HG02763 (cell line): Measurements from ENCODE around the gene MAP3K13.

Experiments
- ATAC-seq: cut with Tn5 transposase; IDR thresholded peaks from one replicate; pipeline ENCODE4 v1.9.1; 2021; ENCODE audit warnings: mild to moderate bottlenecking, moderate library complexity; ENCODE audit not compliant: unreplicated experiment

The MAP3K13 gene, protein sequence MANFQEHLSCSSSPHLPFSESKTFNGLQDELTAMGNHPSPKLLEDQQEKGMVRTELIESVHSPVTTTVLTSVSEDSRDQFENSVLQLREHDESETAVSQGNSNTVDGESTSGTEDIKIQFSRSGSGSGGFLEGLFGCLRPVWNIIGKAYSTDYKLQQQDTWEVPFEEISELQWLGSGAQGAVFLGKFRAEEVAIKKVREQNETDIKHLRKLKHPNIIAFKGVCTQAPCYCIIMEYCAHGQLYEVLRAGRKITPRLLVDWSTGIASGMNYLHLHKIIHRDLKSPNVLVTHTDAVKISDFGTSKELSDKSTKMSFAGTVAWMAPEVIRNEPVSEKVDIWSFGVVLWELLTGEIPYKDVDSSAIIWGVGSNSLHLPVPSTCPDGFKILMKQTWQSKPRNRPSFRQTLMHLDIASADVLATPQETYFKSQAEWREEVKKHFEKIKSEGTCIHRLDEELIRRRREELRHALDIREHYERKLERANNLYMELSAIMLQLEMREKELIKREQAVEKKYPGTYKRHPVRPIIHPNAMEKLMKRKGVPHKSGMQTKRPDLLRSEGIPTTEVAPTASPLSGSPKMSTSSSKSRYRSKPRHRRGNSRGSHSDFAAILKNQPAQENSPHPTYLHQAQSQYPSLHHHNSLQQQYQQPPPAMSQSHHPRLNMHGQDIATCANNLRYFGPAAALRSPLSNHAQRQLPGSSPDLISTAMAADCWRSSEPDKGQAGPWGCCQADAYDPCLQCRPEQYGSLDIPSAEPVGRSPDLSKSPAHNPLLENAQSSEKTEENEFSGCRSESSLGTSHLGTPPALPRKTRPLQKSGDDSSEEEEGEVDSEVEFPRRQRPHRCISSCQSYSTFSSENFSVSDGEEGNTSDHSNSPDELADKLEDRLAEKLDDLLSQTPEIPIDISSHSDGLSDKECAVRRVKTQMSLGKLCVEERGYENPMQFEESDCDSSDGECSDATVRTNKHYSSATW

DNA sequence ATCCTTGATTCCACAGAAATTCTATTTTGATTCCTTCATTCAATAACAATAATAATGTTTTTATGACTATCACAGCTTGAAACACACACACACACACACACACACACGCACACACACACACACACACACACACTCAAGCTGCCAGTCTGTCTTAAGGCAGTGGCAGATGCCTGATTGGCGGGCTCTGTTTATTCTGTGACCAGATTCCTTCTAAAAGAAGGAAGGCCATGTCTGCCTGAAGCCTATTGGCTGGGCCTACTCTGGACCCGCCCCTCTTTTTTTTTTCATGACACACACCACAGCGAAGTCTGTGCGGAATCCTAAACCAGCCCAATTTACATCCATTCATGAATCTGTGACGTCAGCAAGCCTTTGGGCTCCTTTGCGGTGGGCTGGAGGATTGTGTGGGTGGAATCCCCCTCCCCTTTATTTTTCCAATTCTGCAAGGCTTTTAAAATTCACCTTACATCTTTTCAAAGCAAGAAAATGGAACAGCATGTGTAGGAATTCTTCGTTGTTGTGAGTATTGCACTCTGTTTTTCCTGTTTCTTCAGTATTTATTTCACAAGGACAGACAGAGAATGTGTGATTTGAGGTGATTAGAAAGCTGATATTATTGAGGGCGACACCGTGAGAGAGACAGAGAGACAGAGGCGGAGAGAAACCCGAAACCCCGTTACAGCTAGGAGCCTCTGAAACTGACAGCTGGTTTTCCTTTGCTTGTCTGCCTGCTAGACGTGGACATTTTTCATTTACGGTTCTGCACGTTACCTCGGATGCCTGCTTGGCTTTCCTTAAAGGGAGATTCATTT lies at the start of gene MAP3K13:
MAP3K13 (plus strand) TSS at position 287 of the 812 bp plus-strand sequence. CDS start 65,446 bp downstream, outside the sequence.
- ATAC-seq, result peak; percentile 93

DNA sequence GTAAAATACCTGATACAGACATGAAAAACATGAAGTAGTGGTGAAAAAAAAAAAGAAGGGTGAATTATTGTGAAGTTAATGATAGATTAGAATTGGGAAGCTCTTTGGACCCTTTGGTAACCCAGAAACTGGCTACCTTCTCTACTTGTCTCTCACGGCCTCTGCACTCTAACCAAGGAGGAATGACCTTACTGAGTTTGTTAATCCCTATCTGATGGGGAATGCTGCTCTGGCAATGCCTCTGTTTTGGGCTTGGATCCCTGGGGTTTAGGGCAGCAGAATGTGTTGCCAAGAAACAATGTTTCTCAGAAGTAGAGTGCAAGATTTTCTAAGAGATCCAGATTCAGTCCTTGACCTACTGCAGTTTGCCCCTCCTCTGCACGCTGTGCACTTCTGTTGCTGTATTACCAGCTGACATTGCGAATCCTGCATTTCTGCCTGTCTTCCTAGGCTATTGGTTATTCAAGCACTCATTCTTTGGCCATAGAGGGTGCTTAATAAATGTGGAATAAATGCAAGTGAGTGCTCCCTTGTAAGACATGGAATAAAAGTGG lies 49.2 kb upstream of the MAP3K13 start:
- ATAC-seq, result no peak

DNA sequence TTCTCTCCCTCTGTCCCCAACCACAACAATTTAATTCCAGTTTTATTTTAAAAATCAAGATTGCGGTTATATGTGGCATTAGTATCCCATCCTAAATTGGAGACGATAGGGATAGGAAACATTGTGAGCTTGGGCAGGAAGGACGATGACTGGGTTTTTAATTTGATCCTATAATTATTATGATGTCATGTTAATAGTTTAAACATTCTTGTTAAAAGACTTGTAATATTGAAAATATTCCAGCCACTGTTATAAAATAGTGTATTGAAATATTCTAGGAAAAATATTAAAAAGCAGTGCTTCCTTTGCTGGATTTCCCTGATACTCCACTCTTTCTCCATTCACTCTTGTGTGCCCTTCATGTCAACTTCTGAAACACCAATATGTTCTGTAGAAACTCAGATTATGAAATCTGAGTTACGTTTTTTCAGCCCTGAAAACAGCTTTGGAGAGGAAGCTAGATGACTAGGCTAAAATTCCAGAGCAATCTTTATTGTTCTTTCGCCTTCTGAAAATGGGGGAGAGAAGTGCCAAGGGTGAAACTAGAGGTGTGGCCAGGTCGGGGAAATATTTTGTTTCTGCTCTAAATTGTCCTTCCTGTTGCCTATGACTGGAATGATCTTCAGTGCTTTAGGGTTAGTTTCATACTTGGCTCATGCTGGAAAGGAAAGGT lies 46.1 kb upstream of the MAP3K13 start:
- no peak for ATAC-seq

DNA sequence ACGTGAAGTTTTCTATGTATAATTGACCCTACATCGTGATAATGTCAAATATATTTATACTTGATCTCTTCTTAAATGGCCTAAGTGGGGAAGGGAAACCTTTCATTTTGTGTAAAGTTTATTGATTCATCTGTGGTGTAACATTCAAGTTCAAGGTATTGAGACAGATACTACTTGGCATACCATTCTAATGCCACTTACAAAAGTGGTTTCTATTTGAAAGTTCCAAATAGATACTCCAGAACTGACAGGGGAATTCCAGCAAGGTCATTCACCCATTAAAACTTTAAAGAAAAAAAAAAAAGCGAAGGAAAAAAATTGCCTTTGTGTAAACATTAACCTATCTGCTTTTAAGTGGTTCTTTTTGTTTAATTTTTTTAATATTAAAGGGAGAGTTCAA lies 45.3 kb upstream of the MAP3K13 start:
- ATAC-seq, result no peak

DNA sequence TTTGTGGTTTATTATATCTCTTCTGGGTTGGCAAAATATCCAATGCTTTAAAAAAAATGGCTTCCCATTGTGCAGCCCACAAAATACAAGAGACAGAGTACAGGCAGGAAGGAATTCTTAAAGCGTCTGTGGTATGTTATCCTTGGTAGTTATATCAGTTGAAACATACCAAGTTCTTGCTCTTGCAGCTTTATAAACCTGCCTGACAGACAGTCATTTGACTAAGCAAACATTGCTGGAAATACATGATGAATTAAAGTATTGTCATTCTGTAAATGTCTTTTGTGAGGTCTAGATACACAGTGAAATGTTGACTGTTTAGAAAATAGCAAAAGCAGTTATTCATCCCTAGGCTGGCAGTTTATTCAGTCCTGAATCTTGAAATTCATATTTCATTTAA lies 44.8 kb upstream of the MAP3K13 start:
- ATAC-seq, result no peak

DNA sequence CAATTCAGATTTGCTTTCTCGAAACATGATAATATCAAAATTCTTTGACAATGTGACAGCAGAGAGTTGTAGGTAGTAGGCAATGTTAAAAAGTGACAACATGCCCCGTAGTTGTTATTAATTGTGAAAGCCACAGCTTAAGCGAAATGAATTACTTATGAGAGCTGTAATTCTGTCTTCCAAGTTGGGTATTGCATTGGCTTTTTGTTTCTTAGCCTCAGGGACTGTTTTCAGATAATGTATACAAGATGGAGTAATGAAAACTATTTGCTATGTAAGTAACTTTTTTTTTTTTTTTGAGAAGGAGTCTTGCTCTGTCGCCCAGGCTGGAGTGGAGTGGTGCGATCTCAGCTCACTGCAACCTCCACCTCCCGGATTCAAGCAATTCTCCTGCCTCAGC lies 43.1 kb upstream of the MAP3K13 start:
- no peak for ATAC-seq

DNA sequence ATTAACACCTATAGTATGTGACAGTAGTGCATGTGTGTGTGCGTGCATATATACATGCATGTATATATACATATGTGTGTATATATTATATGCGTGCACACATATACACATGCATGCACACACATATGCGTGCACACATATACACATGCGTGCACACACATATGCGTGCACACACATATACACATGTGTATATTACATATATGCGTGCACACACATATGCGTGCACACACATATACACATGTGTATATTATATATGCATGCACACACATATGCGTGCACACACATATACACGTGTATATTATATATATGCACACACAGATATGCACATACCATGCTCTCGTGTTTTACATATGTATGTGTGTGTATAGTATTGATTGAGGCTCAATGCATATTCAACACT lies 42.0 kb upstream of the MAP3K13 start:
- ATAC-seq, result no peak

DNA sequence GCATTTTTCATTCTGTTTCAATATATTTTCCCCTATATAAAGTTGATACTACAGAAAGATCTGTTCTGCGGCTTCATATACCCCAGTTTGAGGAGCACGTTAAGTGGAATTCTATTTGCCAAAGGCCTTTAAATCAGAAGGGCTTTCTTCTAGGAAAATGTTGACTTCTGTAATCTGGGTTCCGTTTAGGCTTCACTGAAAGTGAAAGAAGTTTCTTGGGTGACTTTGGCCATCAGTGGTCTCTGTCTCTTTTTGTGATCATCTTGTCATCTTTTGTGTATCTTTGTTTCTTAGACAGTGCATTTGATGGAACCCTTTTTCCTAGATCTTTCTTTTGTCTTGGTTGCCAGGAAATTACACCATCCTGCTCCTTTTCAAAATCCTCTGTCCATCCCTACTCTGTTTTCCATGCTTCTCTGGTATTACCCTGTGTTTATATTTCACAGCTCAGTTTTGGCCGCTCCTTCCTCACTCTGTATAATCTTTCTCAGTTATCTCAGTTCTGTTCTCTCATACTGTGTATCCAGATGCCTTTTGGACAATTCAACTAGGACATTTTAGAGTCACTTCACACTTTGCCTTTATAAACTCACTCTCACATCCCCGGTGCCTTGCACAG lies 40.7 kb upstream of the MAP3K13 start:
- ATAC-seq, result no peak

DNA sequence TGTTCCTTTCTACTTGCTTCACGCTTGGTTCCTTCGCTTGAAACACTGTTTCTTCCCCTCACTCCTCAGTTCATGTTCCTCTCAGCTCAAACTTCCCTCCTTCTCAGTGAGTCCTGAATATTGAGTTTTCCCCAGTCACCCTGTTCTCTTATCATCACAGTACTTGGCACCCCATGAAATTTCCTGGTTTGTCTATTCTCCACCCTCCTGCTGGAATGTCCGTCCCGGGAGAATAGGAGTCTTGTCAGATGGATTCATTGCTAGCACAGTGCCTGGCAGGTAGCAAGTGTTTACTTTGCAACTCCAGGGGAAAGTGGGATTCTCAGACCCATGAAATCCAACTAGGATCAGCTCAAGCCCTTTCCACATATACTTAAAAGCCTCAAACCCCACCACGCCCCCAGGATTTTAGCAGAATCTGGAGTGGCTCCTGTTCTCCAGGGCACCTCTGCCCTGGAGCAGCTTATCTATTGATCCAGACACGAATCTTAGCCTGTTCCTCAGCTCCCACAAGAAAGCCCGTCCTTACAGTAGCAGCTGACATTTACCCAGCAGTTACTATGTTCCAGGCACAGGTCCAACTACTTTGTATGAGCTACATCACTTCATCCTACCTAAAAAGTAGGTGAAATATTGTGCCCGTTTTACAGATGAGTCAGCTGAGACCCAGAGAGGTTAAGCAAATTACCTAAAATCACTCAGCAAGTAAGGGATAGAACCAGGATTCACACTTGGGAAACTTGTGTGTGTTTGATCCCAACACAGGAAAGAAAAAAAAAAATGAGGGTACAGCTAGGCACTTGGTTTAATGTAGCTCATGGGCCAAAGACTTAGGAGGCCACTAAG lies 36.8 kb upstream of the MAP3K13 start:
- no peak for ATAC-seq

DNA sequence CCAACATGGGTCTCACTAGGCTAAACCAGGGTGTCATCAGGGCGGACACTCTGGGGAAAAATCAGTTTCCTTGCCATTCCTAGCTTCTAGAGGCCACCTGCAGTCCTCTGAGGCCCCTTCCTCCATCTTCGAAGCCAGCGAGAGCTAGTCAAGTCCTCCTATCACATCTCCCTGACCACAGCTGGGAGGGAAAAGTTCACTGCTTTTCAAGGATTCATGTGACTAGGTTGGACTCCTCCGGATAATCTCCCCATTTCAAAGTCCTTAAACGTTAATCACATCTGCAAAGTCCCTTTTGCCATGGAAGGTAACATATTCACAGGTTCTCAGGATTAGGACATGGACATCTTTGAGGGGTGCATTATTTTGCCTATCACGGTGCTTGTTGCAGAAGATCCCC lies 35.9 kb upstream of the MAP3K13 start:
- no peak for ATAC-seq

DNA sequence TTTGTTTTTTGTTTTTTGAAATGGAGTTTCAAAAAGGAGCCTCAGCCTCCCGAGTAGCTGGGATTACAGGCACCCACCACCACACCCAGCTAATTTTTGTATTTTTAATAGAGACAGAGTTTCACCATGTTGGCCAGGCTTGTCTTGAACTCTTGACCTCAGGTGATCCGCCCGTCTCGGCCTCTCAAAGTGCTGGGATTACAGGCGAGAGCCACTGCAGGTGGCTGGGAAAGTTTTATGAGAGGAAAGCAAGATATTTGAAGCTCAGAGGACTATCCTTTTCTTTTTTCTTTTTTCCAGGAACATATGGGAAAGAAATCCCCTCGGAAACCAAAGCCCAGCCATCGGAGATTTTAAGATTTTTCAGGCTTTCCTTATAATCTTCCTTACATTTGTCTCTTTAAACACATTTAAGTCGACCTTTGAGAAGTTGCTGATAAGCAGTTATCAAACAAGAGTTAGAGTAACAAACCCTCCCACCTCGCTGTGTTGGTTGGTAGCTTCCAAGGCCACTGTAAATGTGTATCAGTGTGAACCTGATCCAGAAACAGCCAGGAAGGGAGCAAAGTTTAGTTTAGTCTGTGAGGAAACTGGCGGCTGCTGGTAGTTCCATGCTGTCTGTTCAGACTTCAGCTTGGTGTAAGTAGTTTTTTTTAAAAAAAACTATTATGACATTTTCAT lies 34.5 kb upstream of the MAP3K13 start:
- no peak for ATAC-seq

DNA sequence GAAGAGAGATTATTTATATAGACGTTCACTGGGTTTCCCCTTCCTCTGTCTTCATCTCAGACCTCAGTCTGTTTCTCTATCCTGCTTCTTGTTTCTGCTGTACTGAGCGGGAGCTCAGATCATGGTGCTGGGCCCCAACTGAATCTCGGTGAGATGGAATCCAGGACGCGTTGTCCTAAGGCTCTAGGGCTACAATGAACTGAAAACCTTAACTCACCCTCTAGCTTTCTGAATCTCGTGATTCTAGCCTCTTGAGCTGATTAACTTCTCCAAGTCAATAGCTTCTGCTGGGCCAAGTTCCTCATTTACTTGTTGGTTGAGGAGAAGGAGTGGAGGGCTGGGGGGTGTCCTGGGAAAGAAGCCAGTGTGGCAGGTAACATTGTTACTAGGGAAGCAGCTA lies 32.7 kb upstream of the MAP3K13 start:
- ATAC-seq, result no peak

DNA sequence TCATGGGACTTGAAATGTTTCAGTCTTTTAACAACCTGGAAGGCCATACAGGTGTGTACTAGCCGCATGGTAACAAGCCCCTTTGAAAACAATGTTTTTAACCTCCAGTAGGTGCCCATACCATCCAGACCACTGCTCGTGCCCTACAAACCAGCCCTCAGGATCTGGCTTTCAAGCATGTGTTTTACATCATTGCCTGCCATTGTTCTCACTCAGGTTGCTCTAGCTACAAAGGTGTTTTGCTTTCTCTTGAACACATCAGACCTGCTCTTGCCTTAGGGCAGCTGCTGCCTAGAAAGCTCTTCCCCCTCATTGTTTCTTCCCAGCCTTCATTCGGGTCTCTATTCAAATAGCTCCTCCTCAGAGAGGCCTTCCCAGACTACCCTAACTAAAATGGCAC lies 32.3 kb upstream of the MAP3K13 start:
- no peak for ATAC-seq

DNA sequence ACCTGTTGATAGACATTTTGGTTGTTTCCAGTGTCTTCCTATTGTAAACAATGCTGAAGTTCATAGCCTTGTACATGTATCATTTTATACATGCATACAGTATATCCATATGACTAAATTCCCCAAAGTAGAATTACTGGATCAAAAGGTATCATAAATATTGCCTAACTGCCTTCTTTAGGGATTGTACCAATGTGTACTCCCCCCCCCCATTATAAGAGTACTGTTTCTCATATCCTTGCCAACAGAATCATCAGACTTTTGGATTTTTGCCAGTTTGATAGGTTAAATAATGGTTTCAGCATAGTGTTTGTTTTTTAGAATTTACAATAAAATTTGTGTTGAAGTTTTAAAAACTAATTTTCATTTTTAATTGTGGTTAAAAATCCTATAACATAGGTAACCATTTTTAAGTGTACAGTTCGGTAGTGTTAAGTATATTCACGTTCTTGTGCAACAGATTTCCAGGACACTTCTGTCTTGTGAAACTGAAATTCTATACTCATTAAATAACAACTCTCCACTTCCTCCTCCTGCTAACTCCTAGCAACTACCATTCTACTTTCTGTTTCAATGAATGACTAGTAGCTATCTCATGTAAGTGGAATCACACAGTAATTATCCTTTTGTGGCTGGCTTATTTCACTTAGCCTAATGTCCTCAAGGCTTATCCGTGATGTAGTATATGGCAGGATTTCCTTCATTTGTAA lies 30.8 kb upstream of the MAP3K13 start:
- ATAC-seq, result peak; percentile 98

DNA sequence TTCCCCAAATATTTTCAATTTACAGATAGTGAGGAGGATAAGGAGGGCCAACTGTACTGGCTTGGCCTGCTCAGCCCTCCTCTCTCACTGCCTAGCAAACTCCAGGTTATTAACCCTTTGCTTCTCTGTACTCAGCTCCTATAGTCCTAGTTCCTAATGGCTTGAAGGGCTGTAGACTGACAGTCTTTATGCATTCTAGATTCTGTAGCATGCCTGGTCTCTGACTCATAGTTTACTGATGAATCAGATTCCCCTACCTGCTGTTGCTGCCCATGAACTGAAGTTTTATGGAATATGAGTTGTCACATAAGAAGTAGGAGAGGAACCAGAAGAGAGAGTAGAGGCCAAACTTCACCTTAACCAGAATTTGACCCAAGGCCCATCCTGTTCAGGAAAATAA lies 27.1 kb upstream of the MAP3K13 start:
- no peak for ATAC-seq

DNA sequence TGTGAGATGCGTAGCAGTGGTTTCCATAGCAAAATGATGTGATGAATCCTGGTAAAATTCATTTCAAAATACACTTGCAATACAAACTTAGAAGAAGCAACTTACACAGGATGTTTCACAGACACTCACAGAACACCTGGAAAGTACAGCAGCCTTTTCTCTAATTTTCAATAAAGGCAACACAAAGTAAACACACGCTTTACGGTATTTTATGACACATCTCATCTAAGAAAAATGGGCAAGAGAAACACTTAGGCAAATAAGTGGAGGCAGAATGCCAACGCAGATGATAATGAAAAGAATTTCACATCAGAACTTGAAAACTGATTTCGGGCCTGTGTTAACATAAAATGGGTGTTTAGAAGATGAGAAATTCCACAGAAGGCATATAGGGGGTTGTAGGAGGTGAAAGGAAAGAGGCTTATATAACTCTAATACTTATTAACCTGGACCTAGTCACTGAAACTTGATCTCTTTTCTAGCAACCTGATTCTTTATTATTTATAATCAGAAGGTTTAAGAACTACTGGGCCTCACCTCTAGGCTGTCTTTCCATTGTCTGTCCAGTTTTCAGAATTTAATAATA lies 25.6 kb upstream of the MAP3K13 start:
- no peak for ATAC-seq

DNA sequence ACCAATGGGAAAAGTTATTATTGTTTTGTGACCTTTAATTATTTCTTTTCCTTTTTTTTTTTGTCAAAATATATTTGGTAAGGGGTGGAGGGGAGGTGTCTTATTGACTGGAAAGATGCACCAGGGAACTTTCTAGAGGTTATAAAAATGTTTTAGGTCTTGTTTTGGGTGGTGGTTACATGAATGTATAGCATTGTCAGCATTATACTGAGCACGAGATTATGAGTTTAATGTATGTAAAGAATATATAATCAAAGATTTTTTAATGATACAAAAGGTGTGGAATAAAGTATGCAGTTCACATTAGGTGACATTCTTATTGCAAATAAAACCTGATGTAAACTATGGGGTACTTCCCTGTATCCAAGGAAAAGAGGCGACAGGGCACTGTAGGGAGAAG lies 23.0 kb upstream of the MAP3K13 start:
- ATAC-seq, result no peak
